ENCODE measurements around the gene PDE4B. TPM values are rescaled to one million over a fixed set of nuclear protein-coding genes. Genes with fewer than 3 reads are reported as not detected.

Gene PDE4B
- total RNA-seq: 10 to 100 TPM in 2 of 4 donors, 1 to 10 TPM in 2; 5.2 to 16.6 (median 9.6) TPM

- TF ChIP-seq CTCF (IDR thresholded peaks at IDR 0.05) (no peak), POLR2A (IDR thresholded peaks at IDR 0.05) (no peak), EP300 (IDR thresholded peaks at IDR 0.05) (no peak)
- no peak within 1 kb of the TSS for H3K27ac ChIP-seq
- peak within 1 kb of the TSS in 3 of 4 donors; percentile 18 to 45 (median 21) for H3K4me3 ChIP-seq
- H3K36me3 ChIP-seq: no peaks in the 10 kb centered on the region
- peaks cover 0 to 15% (median 3%) of the 10 kb centered on the region in 4 donors for H3K9me3 ChIP-seq
- DNase-seq (ENCODE audit: low spot score in 2 of 2): no peak
- H3K27me3 ChIP-seq: peaks cover 2 to 16% of the 10 kb centered on the region in 2 donors
- WGBS, 2 donors: 1% methylated on average over 61 to 66 of the region's 67 CpGs
- peaks cover 0 to 14% (median 0%) of the 10 kb centered on the region in 4 donors for H3K4me1 ChIP-seq
These were observed at the start of gene PDE4B for GRCh38 chr1:65792669-65793358. PDE4B (plus strand) TSS chr1:65792895.

GRCh38 chr1:65744731-65745130, 48.0 kb upstream of the PDE4B start:
- 79 to 100% methylated on average over 1 of the region's 1 CpG for WGBS, 2 donors
- no peaks in the 10 kb centered on the region for H3K4me1 ChIP-seq
- TF ChIP-seq EP300 (IDR thresholded peaks at IDR 0.05) (no peak), CTCF (IDR thresholded peaks at IDR 0.05) (no peak), POLR2A (IDR thresholded peaks at IDR 0.05) (no peak)

GRCh38 chr1:65751961-65752360, 40.7 kb upstream of the PDE4B start:
- no peaks in the 10 kb centered on the region for H3K9me3 ChIP-seq
- no peak overlapping the region for H3K4me3 ChIP-seq
- no peaks in the 10 kb centered on the region for H3K27me3 ChIP-seq
- H3K4me1 ChIP-seq: no peaks in the 10 kb centered on the region
- no peak overlapping the region for H3K27ac ChIP-seq
- DNase-seq (ENCODE audit: low spot score in 2 of 2): no peak
- no peaks in the 10 kb centered on the region for H3K36me3 ChIP-seq
- no peak for TF ChIP-seq EP300 (IDR thresholded peaks at IDR 0.05)
- no peak for TF ChIP-seq CTCF (IDR thresholded peaks at IDR 0.05)
- TF ChIP-seq POLR2A (IDR thresholded peaks at IDR 0.05): no peak
- 53 to 68% methylated on average over 3 of the region's 3 CpGs for WGBS, 2 donors

More at GRCh38 chr1:65744731-65745130, 48.0 kb upstream of the PDE4B start:
- no peaks in the 10 kb centered on the region for H3K36me3 ChIP-seq
- no peak overlapping the region for H3K27ac ChIP-seq
- H3K4me3 ChIP-seq: no peak overlapping the region
- peaks cover 0 to 23% (median 2%) of the 10 kb centered on the region in 4 donors for H3K9me3 ChIP-seq
- no peak for DNase-seq (ENCODE audit: low spot score in 2 of 2)
- no peaks in the 10 kb centered on the region for H3K27me3 ChIP-seq

- no peak overlapping the region for H3K27ac ChIP-seq
- TF ChIP-seq EP300 (IDR thresholded peaks at IDR 0.05): no peak
- TF ChIP-seq CTCF (IDR thresholded peaks at IDR 0.05): no peak
- no peak for TF ChIP-seq POLR2A (IDR thresholded peaks at IDR 0.05)
- H3K27me3 ChIP-seq: no peaks in the 10 kb centered on the region
- no peaks in the 10 kb centered on the region for H3K9me3 ChIP-seq
- DNase-seq (ENCODE audit: low spot score in 2 of 2): no peak
- no peaks in the 10 kb centered on the region for H3K36me3 ChIP-seq
- H3K4me3 ChIP-seq: no peak overlapping the region
- no peaks in the 10 kb centered on the region for H3K4me1 ChIP-seq
These were observed 36.1 kb upstream of the PDE4B start for GRCh38 chr1:65756616-65757015.

- H3K36me3 ChIP-seq: no peaks in the 10 kb centered on the region
- H3K9me3 ChIP-seq: no peaks in the 10 kb centered on the region
- H3K4me1 ChIP-seq: no peaks in the 10 kb centered on the region
- no peaks in the 10 kb centered on the region for H3K27me3 ChIP-seq
- 92 to 100% methylated on average over 1 of the region's 1 CpG for WGBS, 2 donors
- no peak for TF ChIP-seq CTCF (IDR thresholded peaks at IDR 0.05)
- no peak for TF ChIP-seq EP300 (IDR thresholded peaks at IDR 0.05)
- TF ChIP-seq POLR2A (IDR thresholded peaks at IDR 0.05): no peak
- no peak for DNase-seq (ENCODE audit: low spot score in 2 of 2)
- H3K27ac ChIP-seq: no peak overlapping the region
- no peak overlapping the region for H3K4me3 ChIP-seq
These were observed 35.2 kb upstream of the PDE4B start for GRCh38 chr1:65757531-65757930.
